SK-N-SH (cell line): ENCODE results near the gene AGAP9. TPM values are rescaled to one million over a fixed set of nuclear protein-coding genes. Genes with fewer than 3 reads are reported as not detected.

Source experiments
- CTCF ChIA-PET: fragments of 300-600, 350-600 bp; formaldehyde crosslinking; extraction: SDS; loops from one replicate; lab custom pipeline; 2021; lab: Yijun Ruan, JAX
- POLR2A ChIA-PET: fragments of 350-600 bp; sonication (Branson Sonifier 250); formaldehyde crosslinking; extraction: SDS; loops from one replicate; lab custom pipeline; 2020; ENCODE audit warnings: antibody characterized with exemption, inconsistent platforms; lab: Yijun Ruan, JAX
- DNase-seq: peaks from one replicate; pipeline ENCODE4 v3.0.0; 2012
- H2AFZ ChIP-seq: fragments of 200-600 bp; sonication (generic); 2 replicates; pipeline ENCODE4 v1.8.1; 2016; ENCODE audit warnings: antibody characterized with exemption, mild to moderate bottlenecking, low read depth
- H3F3A ChIP-seq: fragments of 200-600 bp; sonication (generic); replicated peaks from 2 replicates; pipeline ENCODE3; 2016; ENCODE audit warnings: antibody characterized with exemption, mild to moderate bottlenecking; ENCODE audit not compliant: insufficient read depth
- H3K27ac ChIP-seq, 2 experiments: fragments of 200-500 bp in 1 of 2; fragments of 200-600 bp in 1 of 2; sonication (Bioruptor generic) in 1 of 2; sonication (generic), shearing (Covaris generic) in 1 of 2; 2 replicates each; pipeline versions ENCODE4 v1.5.1 to v1.6.1; 2014 to 2016; ENCODE audit warnings: low read depth in 2 of 2, inconsistent platforms in 1 of 2, low read length in 1 of 2, mild to moderate bottlenecking in 1 of 2, mixed read lengths in 1 of 2
- H3K27me3 ChIP-seq: fragments of 200-600 bp; sonication (generic), shearing (Covaris generic); 2 replicates; pipeline ENCODE4 v1.6.1; 2016; ENCODE audit warnings: mixed run types; ENCODE audit not compliant: insufficient read depth
- H3K36me3 ChIP-seq, 2 experiments: fragments of 200-500 bp in 1 of 2; fragments of 200-600 bp in 1 of 2; sonication (Bioruptor generic) in 1 of 2; sonication (generic) in 1 of 2; replicated peaks in 1 of 2; 2 replicates each; pipeline versions ENCODE3 to v1.5.1; 2014 to 2016; ENCODE audit warnings: low read length in 1 of 2, mild to moderate bottlenecking in 1 of 2; ENCODE audit not compliant: insufficient read depth in 2 of 2, control insufficient read depth in 1 of 2
- H3K4me1 ChIP-seq, 2 experiments: fragments of 200-500 bp in 1 of 2; fragments of 200-600 bp in 1 of 2; sonication (Bioruptor generic) in 1 of 2; sonication (generic), shearing (Covaris generic) in 1 of 2; 2 replicates each; pipeline versions ENCODE4 v1.5.1 to v1.6.1; 2014 to 2016; ENCODE audit warnings: low read depth in 1 of 2, low read length in 1 of 2, mixed run types in 1 of 2; ENCODE audit not compliant: insufficient read depth in 2 of 2, control insufficient read depth in 1 of 2
- H3K4me2 ChIP-seq: fragments of 200-600 bp; sonication (generic), shearing (Covaris generic); 2 replicates; pipeline ENCODE4 v1.6.1; 2017; ENCODE audit warnings: mixed run types
- H3K4me3 ChIP-seq, 2 experiments: fragments of 200-500 bp in 1 of 2; fragments of 200-600 bp in 1 of 2; sonication (Bioruptor generic) in 1 of 2; sonication (generic), shearing (Covaris generic) in 1 of 2; 2 replicates each; pipeline versions ENCODE4 v1.5.1 to v1.8.1; 2014 to 2016; ENCODE audit warnings: low read depth in 2 of 2, inconsistent platforms in 1 of 2, low read length in 1 of 2, mild to moderate bottlenecking in 1 of 2, mixed read lengths in 1 of 2, moderate library complexity in 1 of 2
- H3K79me2 ChIP-seq: fragments of 200-600 bp; sonication (generic); 2 replicates; pipeline ENCODE4 v1.8.1; 2017; ENCODE audit warnings: mild to moderate bottlenecking; ENCODE audit not compliant: insufficient read depth
- H3K9ac ChIP-seq: fragments of 200-600 bp; sonication (generic); 2 replicates; pipeline ENCODE4 v1.6.1; 2017; ENCODE audit warnings: mixed run types
- H3K9me2 ChIP-seq: fragments of 200-600 bp; sonication (generic); 2 replicates; pipeline ENCODE4 v1.6.1; 2017; ENCODE audit warnings: mixed run types
- H3K9me3 ChIP-seq: fragments of 200-600 bp; sonication (generic); 2 replicates; pipeline ENCODE4 v1.6.1; 2017; ENCODE audit warnings: mixed run types, mild to moderate bottlenecking, moderate library complexity
- H4K20me1 ChIP-seq: fragments of 200-600 bp; sonication (generic); 2 replicates; pipeline ENCODE4 v1.6.1; 2017; ENCODE audit warnings: mild to moderate bottlenecking, mixed run types; ENCODE audit not compliant: insufficient read depth
- MEF2A ChIP-seq: IDR thresholded peaks from 2 replicates; pipeline ENCODE4 v1.4.0; 2012; ENCODE audit warnings: low read depth, borderline replicate concordance
- NRF1 ChIP-seq: IDR thresholded peaks from 2 replicates; pipeline ENCODE4 v1.6.1; 2012; ENCODE audit warnings: low read depth, mild to moderate bottlenecking, low read length
- REST ChIP-seq: IDR thresholded peaks from 2 replicates; pipeline ENCODE4 v1.6.1; 2012; ENCODE audit warnings: mild to moderate bottlenecking, low read depth, low read length, moderate library complexity
- RFX5 ChIP-seq: IDR thresholded peaks from 2 replicates; pipeline ENCODE4 v1.6.1; 2012; ENCODE audit warnings: mild to moderate bottlenecking, improper control_type of control experiment, low read length
- RXRA ChIP-seq: IDR thresholded peaks from 2 replicates; pipeline ENCODE4 v1.4.0; 2012; ENCODE audit warnings: low read depth, mild to moderate bottlenecking, borderline replicate concordance
- TEAD4 ChIP-seq: IDR thresholded peaks from 2 replicates; pipeline ENCODE4 v1.4.0; 2012; ENCODE audit warnings: mild to moderate bottlenecking, borderline replicate concordance; ENCODE audit not compliant: insufficient read depth
- WGBS: methylation state at CpG from one replicate; pipeline ENCODE4 v1.1.6; 2017; ENCODE audit warnings: low lambda C conversion rate; 5-methylcytosine and 5-hydroxymethylcytosine counted together
- polyA plus RNA-seq, 3 experiments: library from polyadenylated mRNA; depleted of rRNA; stranded (reverse); fragments of >200 nt; gene quantifications; 2 replicates each; pipeline ENCODE4 v1.2.3, GENCODE V29; 2012
- TF ChIP-seq, protein P1 (sequence below): IDR thresholded peaks from 2 replicates; pipeline ENCODE4; 2012
- TF ChIP-seq, protein P2 (sequence below): IDR thresholded peaks from 2 replicates; pipeline ENCODE4 v1.4.0; 2012; ENCODE audit warnings: low read depth, borderline replicate concordance

Gene AGAP9
- polyA plus RNA-seq, 1 of the 3 experiments (the other 2 are of a cell fraction): 9.1 TPM

- TF ChIP-seq, protein P1, sequence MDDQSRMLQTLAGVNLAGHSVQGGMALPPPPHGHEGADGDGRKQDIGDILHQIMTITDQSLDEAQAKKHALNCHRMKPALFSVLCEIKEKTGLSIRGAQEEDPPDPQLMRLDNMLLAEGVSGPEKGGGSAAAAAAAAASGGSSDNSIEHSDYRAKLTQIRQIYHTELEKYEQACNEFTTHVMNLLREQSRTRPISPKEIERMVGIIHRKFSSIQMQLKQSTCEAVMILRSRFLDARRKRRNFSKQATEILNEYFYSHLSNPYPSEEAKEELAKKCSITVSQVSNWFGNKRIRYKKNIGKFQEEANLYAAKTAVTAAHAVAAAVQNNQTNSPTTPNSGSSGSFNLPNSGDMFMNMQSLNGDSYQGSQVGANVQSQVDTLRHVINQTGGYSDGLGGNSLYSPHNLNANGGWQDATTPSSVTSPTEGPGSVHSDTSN: no peak
Measured at GRCh38 chr10:47454008-47454779, 69.2 kb downstream of the AGAP9 start (continued).

GRCh38 chr10:47453141-47454007 is 70.1 kb downstream of the AGAP9 start:
- TF ChIP-seq MEF2A (no peak), REST (no peak), TEAD4 (no peak), RXRA (no peak), NRF1 (no peak), RFX5 (no peak)
- TF ChIP-seq, protein P2, sequence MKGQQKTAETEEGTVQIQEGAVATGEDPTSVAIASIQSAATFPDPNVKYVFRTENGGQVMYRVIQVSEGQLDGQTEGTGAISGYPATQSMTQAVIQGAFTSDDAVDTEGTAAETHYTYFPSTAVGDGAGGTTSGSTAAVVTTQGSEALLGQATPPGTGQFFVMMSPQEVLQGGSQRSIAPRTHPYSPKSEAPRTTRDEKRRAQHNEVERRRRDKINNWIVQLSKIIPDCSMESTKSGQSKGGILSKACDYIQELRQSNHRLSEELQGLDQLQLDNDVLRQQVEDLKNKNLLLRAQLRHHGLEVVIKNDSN: no peak
- Histone ChIP-seq H3F3A (no peaks in the 10 kb centered on the region), H3K4me2 (no peak overlapping the region), H3K4me3 (no peak overlapping the region), H3K79me2 (no peaks in the 10 kb centered on the region), H2AFZ (no peak overlapping the region), H3K36me3 (no peaks in the 10 kb centered on the region), H3K9ac (no peak overlapping the region), H4K20me1 (no peaks in the 10 kb centered on the region), H3K27me3 (no peaks in the 10 kb centered on the region), H3K9me3 (no peaks in the 10 kb centered on the region), H3K9me2 (no peaks in the 10 kb centered on the region), H3K4me1 (peaks cover 0 to 11% of the 10 kb centered on the region in 2 experiments; a peak in 1 of 4 replicates), H3K27ac (no peak overlapping the region)
- POLR2A ChIA-PET: no interaction called here
- CTCF ChIA-PET: no interaction called here
- 55% methylated on average over 7 of the region's 7 CpGs for WGBS
- no peak for DNase-seq
